Hematopoietic multipotent progenitor cell treated with erythropoietin and hydrocortisone succinate and interleukin-3 and kit ligand, for 8 days (in vitro differentiated cells): ENCODE results near the gene TBC1D10A.

Experiments used
- DNase-seq: peaks from one replicate; pipeline ENCODE4 v3.0.0-alpha.2; 2015

TBC1D10A gene

DNA sequence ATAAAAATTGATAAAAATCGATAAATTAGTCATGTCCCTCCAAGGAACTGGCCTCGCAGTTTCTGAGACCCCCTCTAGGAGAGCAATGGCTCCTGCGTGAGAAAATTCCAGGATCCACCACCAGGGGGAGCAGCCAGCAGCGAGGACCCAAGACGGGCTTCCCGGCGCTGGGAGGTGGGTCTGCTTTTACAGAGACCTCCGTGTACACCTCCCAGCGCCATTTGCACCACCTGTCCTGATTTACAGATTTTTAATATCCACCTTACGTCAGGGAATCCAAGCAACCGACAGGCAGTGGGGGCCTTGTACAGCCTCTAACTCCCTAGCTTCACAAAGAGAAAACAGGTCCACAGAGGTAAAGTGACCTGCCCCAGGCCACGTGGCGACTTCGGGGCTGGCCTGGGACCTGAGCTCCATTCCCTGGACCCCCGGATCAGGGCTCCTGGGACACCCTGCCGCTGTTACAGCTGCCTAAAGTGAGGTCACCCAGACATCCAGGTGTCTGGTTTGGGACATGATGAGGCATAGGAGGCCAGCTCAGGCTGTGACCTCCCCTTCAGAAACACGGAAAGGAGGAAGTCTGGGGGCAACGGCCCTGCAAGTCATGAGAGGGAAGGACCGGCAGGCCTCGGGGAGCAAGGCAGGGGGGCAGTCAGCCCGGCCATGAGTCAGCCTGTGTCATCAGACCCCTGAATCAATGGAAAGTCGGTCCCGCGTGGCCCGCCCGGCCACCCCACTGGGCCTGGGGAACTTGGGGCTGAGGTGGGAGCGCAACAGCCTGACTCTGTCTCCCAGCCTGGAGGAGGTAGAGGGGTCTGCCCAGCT lies 63.6 kb downstream of the TBC1D10A start:
- DNase-seq = peak; percentile 66

DNA sequence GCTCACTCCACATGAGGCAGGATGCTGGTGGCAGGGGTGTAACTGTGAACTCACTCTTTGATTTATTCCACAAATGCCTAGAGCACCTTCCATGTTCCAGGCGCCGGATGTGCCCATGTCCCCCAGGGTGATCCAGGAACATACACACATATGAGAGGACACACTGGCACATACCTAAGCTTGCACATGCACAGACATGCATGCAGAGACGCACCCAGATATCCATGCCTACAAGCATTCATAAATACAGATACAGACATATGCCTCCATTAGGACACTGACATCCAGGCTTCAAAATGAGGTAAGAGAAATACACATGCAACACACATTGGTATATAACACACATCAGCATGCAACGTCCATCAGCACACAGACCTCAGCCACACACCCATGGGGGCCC lies 64.6 kb downstream of the TBC1D10A start:
- DNase-seq = peak; percentile 1

DNA sequence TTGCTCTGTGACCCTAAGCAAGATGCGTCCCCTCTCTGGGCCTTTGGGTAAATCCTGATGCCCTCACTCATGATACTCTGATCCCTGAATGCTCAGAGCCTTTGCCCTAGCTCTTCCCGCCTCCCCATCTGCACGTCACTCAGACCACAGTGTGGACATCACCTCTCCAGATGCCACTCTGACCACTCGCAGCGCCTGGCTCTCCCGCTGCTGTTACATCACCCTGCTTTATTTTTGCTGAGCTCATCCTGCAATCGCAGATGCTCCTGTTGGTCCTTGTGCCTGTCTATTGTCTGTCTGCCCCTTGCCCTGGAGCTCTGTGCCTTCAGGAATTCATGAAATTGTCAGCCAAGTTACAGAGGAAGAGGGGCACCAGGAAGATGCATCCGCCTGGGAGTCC lies 65.6 kb downstream of the TBC1D10A start:
- no peak for DNase-seq

DNA sequence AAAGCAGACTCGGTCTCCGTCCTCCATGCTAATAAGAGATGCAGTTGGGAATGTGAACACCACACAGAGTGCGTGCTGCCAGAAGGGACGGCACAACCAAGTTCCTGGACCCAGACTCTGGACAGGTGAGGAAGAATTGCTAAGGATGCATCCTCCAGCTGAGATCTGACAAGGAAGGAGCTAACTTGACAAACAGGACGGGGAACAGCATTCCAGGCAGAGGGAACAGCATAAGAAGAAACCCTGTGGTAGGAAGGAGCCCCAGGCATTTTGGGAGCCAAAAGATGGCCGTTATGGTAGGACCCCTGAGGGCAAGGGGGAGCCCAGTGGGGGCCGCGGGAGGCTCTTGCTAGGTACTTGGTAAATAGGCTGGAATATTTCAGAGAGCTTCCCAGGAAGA lies 66.1 kb downstream of the TBC1D10A start:
- DNase-seq = no peak

DNA sequence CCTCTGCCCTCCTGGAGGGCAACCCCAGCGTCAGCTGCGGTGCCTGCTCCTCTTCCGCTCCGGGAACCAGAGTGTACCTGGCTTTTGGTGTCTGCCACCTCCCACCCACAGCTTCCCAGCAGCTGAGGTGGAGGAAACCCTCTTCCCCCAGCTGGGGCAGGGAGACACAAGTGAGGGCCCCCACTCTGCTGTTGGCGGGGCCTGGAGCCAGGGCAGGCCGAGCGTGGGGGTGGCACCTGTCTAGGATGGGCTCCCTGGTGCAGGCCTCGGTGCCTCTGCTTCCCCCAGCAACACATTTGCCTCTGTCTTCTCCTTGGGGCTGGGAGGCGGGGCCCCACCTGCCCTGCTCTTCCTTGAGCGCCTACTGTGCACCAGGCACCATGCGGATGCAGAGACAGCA lies 66.5 kb downstream of the TBC1D10A start:
- DNase-seq = peak; percentile 1

DNA sequence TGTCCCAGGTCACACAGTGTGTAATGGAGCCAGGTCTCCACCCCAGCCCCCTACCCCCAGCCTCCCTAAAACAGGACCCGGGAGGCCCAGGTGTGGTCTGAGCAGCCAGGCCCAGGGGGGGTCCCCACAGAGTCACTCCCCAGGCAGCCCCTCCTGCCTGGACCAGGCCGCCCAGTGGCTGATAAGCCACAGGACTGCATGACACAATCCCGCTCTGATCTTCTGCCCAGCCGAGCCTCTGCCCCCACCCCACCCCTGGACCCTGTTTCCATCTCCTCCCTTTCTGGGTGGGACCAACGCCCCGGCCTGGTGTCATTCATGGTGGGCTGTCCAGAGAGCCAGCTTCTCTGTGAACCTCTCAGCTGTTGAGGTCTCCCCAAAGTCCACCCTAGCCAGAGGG lies 72.4 kb downstream of the TBC1D10A start:
- no peak for DNase-seq

DNA sequence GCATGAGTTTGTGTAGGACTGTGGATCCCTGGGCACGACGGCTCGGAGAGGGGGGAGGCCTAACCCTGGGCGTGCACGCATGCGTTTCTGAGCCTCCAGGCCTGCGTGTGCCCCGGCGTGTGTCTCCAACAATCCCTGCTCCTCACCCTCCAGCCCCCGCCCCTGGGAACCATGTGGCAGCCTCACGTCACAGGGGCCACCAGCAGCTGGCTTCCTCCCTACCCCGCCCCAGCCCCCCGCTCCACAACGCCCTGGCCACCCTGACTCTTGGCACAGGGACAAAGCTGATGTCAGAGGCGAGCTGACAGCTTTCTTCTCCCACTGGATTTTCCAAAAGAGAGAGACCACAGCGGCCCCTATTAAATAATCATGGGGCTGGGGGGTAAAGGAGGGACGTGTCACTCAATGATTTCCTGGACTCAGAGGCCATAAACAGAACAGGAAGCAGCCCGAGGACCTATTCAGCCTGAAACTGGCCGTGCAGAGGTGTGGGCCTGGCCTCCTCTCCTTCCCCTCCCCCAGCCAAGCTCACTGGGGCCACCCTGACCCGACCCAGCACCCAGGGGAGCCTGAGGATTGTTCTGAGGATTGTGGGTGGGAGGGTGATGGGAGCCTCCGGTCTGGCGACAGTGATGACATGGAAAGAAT lies 73.4 kb downstream of the TBC1D10A start:
- DNase-seq = no peak

DNA sequence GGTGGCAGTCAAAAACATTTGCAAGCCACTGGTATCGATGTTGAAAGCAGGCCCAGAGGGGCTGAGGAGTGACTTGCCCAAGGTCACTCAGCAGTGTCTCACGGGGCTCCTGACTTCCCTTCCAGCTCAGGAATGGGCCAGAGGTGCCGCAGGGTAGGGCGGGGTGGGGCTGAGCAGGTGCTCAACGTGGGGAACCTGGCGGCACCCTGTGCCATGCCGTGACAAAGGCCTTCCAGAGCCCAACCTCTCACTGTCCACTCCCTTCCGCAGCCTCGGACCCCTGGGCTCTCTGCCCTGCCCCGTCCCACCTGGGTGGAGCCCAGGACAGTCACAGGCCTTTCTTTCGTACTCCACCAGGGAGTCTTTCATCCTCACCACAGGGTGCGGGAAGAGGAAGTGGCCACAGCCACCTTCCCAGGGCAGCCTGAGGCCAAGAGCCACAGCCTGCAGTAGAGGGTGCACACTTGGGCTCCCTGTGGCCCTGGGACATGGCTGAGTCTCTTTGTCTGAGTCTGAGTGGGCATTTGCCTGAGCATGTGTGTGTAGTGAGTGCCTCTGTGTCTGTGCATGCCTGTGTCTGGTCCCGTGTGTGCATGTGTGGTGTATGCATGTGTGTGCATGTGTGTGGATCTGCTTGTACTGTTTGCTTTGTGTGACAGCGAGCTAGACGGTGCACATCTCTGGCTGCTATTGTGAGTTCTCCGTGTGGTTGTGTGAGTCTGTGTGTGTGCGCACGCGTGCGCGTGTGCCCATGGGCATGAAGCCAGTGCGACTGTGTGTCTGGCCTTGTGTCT lies 74.1 kb downstream of the TBC1D10A start:
- no peak for DNase-seq

DNA sequence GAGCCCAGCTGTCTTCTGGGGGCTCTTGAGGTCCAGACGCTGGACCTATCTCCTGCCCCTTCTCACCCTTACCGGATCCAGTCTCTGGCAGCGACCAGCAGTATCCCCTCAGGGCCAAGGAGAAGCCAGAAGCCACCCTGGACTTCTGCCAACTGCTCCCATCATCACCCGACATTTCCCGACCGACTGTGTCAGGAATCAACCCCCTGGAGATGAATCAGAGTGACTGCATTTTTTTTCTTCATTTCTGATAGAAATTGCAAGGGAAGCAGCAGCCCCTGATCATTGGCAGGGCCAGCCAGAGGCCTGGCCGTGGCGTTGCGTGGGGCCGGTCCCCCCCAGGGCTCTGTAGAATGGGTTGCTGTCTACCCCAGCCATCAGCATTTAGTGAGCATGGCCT lies 75.0 kb downstream of the TBC1D10A start:
- no peak for DNase-seq

DNA sequence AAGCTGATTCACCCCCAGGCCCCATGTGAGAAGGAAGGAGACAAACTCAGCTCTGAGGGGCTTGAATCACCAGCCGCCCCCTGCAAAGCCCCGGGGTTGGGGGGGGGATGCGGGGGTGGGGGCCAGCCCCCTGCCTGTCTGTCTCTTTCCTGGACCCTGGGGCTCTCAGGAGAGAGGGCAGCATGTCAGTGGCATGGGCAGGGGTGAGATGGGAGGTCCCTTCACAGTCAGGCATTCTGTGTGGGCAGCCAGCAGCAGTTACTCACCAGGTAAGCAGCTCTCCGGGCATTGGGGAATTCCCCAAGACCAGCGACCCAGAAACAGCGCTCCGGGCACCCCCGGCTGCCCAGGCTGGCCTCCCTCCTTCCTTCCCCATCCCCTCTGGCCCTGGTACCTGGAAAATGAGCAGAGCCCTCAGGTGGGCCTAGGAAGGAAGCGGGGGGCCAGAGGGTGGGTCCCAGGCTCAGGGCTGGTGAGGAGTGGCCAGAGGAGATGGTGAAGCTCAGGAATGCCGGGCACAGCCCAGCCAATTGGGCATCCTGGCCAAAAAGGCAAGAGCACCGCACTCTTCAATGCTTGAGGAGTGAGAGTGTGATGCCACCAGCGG lies 76.0 kb downstream of the TBC1D10A start:
- no peak for DNase-seq

DNA sequence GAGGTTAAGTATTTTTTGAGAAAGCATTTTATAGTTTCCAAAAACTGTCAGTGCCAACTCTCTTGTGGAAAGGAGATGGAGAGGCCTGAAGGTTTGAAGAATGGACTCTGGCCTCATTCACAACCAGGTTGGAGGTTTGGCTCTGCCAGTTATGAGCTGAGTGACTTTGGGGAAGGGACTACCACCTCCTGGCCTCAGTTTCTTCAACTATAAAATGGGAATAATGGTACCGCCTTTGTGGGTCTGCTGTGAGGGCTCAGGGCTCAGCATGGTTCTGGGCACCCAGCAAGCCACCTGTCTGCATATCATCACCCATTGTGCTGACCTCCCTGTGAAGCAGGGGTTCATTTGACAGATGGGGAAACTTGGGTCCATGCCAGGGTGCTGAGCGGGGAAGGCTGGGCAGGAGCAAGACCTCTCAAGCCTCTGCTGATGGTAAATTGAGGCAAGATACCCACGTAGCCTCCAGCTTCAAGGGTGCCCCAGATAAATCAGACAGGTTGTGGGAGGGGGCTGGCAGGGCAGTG lies 76.6 kb downstream of the TBC1D10A start:
- no peak for DNase-seq

DNA sequence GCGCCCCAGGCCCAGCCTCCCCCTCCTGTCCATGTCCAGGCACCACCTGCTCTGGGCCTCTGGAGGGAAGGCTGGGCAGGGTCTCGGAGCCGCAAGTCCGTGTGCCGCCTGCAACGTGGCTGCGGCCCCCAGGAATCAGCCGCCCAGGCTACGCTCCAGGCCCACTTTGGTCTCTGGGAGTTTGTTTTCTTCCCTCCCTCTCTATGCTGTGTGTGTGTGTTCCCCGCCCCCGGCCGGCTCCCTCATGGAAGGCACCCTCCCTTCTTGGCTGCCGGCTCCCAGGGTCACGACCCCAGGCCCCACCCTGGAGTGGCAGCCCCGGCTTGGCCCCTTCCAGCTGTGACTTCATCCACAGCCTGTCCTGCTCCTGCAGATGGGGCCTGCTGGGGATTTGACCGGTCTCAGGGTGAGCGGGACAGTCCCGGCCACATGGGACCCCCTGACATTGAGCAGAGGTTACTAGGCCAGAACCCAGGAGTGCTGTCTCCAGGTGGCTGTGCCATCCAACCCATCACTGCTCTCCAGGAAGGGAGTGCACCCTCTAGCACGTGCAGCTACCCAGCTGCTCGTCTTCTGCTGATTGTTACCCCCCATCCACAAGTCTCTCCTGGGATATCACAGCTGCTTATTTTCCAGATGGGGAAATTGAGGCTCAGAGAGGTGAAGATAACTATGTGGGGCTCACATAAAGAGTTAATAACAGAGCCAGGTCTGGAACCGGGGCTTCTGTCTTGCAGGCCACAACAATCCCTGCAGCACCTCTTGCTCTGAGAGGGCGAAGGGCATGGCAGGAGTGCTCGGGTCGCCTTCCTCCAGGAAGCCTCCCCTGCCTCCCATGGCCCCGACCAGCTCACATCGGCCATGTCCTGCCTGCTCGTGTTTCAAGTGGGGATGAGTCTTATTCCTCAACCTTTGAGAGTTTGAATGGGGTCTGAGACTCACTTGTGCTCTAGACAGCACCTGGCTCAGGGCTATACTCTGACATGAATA lies 77.4 kb downstream of the TBC1D10A start:
- DNase-seq = no peak

DNA sequence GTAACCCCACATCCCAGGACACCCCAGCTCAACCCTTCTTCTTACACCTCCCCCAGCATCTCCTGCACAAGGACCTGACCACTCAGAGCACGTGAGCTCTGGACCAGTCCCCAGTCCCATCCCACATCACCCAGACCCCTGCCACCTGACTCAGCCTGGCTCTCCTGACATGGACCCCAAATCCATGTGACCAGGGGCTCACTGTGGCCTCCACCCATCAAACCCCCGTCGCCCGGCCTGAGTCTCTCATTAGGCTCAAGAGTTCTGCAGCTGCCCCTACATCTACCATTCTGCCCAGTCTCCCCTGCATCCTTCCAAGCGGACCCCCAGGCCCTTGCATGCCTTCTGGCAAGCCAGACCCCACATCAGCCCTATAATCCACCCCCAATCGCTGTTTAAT lies 78.3 kb downstream of the TBC1D10A start:
- no peak for DNase-seq

DNA sequence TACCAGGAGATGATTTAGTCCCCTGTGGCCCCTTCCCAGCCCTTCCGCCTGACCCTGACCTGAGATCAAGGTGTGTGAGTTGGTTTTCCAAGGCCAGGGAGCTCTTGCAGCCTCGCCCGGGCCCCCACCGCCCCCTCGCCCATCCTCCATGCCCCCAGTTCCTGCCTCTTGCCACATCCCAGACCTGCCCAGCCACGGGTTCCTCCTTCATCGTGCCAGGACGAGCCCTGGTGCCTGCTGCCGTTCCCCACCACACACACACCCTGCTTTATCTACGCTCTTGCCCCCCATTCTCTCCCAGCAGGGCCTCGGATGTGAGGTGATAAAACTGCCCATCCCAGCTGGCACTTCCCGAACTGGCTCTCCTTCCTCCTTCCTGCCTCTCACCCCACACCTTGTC lies 78.8 kb downstream of the TBC1D10A start:
- peak; percentile 32 for DNase-seq

DNA sequence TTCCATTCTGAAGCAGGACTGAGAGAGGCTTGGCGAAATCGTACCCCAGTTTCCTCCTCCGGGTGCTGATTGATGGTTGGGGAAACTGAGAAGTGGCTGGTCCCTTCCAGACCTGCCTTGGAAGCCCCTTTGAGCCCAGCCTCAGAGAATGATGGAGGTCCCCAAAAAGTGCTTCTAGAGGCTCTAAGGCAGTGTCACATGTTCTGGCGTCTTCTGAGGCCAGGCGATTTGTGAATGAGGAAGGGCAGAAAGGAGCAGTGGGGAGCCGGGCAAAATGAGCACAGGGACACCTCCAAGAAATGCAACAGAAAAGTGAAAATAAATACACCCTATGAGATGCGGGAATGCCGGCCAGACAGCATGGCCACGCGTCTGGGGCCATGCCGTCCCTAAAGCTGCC lies 79.2 kb downstream of the TBC1D10A start:
- DNase-seq = no peak

DNA sequence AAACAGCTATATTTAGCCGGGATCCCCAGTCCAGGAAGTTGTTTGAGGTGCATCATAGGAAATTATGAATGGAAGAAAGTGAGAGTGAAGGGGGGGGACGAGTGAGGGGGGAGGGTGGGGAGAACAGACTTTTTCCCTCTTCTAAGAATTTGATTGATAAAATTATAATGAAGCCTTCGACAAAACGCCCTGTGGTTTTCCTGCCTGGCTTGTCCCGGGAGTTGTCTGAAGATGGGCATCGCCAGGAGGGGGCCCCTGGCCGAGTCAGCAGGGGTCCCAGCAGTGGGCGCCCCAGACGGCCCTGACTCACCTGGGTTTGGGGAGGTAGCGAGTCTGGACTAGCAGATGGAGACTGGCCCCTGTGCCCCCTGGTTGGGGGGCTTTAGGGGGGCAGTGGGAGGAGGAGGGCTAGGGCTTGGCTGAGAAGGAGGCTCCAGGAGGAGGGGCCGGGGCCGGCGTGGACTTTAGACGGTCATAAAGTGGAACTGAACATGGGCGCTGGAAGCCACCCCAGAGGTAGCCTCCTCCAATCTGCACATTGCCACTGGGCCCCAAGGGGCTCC lies 79.8 kb downstream of the TBC1D10A start:
- no peak for DNase-seq

DNA sequence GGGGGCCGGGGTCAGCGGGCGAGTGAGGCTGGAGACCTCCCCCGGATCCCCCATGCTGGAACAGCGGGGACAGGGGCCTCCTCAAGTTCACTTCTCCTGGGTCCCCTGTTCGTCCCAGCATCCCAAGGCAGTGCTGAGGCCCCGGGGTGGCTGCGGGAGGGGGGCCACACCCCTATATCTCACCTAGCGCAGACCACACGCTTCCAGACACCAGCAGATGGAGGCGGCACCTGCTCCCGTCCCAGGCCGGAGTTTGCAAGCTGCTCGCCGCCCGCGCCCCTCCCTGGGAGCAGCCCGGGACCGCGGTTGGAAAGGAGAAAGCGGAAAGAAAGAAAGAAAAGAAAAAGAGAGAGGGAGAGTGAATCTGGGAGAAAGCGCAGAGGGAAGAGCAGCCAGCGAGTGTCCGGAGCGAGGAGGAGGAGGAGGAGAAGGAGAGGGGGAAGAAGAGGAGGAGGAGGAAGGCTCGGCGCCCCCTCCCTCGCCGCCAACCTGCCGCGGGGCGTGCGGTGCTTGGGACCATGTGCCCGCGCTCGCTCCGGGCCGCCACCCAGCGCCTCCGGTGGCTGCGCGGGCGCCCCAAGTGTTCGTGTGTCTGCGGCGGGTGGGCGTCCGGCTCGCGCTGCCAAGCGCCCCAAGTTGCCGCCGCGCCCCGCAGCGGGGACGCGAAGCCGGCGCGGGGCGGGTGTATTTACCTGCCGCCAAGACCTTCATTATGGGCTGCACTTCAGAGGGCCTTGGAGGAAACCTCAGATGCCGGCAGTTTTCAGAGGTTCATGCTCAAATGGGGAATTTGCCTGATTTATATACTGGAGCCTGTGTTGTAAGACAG lies 80.5 kb downstream of the TBC1D10A start, which contains the start of gene LIF:
LIF (minus strand) TSS at position 775 of the 829 bp plus-strand sequence; CDS start at position 711, 64 bp downstream.
- DNase-seq = no peak

DNA sequence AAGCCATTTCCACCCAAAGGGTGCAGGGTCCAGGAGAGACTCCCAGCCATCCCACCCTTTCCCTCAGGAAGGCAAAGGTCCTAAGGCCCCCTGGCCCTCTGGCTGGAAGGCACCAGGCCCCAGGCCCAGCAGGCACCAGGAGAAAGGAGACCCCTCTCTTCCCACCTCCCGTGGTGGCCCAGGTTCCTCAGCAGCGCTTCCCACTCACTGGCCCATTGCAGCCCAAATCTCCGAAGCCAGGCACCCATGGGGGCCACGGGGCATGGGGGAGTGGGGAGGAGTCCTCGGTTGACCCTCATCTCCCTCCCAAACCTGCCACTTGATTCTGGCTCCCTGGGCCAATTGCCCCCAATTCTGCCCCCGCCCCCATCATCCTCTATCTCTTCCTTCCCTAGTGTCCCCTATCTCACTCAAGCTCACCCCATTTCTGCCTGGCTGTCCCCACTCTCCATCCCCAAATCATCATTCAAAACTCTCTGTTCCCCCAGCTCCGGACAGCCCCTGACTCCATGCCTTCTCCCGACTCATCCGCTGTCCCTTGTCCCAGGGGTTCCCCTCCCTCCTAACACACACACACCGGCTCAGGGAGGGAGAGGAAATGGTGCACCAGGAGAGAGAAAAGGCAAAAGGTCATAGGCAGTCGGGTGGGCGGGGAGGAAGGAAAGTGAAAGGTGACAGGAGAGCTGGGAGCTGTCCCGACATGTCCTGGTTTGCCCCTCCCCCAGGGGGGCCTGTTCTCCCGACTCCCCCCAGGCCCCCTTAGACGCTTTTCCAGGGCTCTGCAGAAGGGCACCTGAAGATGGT lies 81.4 kb downstream of the TBC1D10A start:
- DNase-seq = no peak

DNA sequence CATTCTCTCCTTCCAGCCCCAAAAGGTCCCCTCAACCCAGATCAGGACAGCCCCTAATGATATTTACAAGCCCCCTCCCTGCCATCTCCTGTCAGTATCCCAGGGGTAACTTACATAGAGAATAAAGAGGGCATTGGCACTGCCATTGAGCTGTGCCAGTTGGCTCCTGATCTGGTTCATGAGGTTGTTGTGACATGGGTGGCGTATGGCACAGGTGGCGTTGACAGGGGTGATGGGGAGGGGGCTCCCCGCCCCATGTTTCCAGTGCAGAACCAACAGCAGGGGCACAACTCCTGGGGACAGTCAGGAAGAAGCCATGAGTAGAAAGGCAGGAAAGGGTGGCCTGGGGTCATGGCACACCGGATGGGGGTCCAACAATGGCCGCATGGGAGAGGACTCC lies 82.1 kb downstream of the TBC1D10A start:
- no peak for DNase-seq

DNA sequence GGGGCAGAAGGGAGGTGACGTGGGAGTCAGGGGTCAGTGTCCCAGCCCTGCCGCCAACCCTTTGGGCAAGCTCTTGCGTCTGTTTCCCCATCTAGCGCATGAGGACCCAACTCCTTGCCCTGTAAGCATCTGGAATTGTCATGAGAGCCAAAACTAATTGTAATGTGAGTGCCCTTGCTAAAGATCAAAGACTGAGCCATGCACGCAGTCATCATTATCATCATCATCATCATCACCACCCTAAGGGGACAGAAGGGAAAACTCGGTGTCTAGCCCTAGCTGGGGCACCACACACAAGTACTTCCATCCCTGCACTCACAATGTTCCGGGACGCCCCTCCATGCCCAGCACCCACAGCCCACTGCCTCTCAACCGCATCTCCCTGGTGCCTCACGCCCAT lies 82.7 kb downstream of the TBC1D10A start:
- DNase-seq = no peak
